Stimulated activated CD8-positive, alpha-beta memory T cell treated with anti-CD3 and anti-CD28 coated beads, Interleukin-15, amount 100 ng/mL, for 48 hours (primary cell): ENCODE data around the gene FMN2.
"Not testable (repeated sequence)": the region's sequence is repeated elsewhere in the genome, so short reads cannot be mapped to it uniquely, and the experiment has no call there.

ENCODE experiments used
- DNase-seq, 2 donors: peaks; one replicate each; pipeline ENCODE4 v3.0.0-alpha.2; 2020; ENCODE audit warnings: low read depth in 2 of 2

The FMN2 gene

GRCh38 chr1:240362826-240363225 is 271.1 kb downstream of the FMN2 start:
- no peak for DNase-seq

DNA sequence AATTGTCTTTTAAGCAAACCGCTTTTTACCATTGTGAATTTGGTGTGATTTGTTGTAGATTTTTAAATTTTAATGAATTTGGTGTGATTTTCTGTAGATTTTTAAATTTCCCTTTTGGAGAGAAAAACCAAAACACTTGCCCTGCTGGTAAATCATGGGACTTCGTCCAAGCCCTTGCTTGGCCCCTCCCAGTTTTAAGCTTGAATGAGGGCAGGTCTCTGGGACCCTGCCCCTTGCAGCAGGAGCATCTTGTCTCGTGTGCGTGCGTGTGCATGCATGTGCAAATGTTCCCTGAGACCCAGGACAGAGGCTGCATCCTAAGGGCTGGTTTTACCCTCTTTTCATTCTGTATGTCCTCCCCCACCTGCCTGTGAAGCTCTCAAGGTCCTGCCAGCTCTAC is 271.6 kb downstream of the FMN2 start:
- DNase-seq = no peak

GRCh38 chr1:240363914-240364313 is 272.2 kb downstream of the FMN2 start:
- no peak for DNase-seq

- DNase-seq = no peak
These were observed 275.0 kb downstream of the FMN2 start for GRCh38 chr1:240366636-240367035.

GRCh38 chr1:240385551-240385950 is 293.9 kb downstream of the FMN2 start:
- DNase-seq = no peak

DNA sequence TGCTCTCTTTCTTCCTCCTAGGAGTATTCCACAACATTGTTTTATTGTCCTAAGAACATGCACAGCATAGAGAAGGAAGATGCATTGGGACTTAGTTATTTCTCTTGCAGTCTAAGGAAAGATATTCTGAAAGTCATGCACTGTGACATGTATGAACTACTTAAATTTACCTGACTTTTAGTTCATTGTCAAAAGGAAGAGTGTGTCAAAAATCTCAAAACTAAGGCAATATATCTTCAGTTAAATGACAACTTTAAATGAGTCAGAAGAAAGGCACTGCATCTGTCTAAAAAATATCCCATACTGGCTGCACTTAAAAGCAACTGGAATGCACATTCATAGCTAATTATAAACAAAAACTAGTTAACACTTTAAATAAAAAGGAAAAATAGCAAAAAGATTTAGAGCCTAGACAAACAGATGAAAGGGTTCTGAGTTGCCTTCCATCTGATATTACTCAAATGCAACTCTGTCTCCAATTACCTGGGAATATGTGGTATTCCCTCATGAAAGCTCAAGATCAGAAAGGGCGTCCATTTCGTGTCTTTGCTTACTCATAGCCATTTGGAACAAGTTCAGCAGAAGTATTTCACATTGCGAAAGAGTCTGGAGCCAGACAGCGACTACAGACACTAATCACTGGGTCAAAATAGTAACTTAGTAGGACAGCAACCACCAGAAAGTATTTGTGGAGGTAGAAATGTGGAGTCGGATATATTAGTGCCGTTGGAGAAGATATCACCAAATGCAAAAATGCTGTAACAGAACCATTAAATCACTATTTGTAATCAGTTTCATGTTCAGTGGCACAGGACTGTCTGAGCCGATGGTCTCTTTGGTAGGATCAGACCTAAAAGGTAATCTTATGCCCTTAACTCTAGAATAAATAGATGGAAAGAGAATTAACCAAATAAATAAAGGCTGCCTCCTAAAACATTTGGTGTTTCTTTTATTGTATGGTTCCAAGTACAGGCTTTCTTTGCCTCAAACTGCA is 294.6 kb downstream of the FMN2 start:
- no peak for DNase-seq

DNA sequence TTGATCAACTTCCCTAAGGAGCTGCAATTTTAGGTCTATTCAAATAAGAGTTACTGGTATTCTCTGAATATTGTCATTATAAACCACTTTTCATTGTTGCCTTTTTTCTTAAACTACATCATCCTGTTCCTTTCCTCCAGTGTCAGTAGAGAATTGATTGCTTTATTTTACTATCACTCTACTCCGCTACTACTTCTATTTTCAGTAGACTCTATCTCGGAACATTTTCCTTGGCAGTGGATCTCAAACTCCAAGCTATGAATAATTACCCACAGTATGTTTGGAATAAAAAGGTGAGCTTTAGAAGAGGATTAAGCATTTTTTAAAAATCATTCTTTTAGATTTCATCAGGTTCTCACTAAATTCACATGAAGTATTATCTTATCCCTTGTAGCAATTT is 295.4 kb downstream of the FMN2 start:
- DNase-seq = no peak

DNA sequence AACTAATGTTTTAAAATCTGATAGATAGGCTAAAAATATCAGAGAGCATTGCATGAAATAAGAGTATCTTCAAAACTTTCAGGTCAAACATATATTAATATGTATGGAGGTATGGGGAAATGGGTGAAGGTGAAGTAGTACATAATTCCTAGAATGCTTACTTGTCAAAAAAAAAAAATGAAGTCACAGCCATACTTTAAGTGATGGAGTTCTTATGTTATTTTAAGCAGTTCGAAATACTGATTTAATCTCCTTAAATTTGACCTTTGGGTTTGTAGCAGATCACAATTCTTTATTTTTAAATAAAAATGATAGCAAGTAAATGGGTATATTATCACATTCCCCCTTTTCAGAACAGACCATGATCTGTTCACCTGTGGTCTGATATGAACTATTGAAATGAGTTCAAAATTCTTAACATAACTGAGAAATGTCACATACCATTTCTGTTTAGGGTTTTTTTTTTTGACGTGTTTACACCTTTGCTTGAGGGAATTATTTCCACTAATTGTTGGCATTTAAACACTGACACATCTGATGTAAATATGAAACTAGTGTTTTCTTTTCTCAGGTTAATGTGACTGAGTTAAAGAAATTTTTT is 300.1 kb downstream of the FMN2 start:
- DNase-seq = no peak

- DNase-seq = no peak
These were observed 302.7 kb downstream of the FMN2 start for GRCh38 chr1:240394353-240394752.

DNA sequence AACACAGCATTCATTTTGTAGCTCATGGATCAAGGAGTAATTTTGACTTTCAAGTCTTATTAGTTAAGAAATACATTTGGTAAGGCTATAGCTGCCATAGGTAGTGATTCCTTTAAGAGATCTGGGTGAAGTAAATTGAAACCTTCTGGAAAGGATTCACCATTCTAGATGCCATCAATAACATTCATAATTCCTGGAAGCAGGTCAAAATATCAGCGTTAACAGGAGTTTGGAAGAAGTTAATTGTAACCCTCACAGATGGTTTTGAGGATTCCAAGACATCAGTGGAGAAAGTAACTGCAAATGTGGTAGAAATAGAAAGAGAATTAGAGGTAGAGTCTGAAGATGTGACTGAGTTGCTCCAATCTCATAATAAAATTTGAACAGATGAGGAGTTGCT is 303.7 kb downstream of the FMN2 start:
- DNase-seq = no peak

GRCh38 chr1:240399381-240399780 is 307.7 kb downstream of the FMN2 start:
- no peak for DNase-seq

- DNase-seq = no peak
These were observed 310.0 kb downstream of the FMN2 start for GRCh38 chr1:240401731-240402130.

GRCh38 chr1:240402326-240402725 is 310.6 kb downstream of the FMN2 start:
- DNase-seq = no peak

DNA sequence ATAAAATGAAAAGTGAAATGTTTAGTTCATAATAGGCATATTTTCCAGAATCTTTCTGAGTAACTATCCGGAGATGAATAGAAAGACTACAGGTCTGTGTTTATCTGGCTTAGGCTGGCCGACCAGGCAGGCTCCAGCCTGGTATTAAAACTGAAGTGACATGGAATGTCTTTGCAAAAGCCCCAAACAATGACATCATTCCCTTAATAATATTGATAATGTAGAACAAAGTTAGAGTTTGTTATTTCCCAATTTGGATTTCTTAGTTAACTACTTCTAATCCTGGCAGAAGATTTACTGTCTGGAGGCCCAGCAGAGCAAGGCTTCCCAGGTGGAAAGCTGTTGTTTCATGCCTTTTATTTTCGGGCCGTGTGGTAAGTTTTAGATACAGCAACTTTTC is 312.6 kb downstream of the FMN2 start:
- no peak for DNase-seq

DNA sequence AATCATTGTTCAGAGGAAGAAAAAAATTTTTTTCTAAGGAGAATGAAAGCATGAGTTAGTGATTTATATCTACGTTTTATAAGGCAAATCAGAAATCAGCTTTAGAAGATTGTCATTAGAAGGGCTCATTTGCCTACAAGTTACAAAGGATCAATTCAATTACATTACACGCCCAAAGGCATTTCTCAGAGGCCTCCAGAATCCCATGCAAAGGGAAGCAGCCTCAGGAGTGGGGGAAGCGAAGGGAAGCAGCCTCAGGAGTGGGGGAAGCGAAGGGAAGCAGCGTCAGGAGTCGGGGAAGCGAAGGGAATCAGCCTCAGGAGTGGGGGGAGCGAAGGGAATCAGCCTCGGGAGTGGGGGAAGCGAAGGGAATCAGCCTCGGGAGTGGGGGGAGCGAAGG is 314.1 kb downstream of the FMN2 start:
- no peak for DNase-seq

DNA sequence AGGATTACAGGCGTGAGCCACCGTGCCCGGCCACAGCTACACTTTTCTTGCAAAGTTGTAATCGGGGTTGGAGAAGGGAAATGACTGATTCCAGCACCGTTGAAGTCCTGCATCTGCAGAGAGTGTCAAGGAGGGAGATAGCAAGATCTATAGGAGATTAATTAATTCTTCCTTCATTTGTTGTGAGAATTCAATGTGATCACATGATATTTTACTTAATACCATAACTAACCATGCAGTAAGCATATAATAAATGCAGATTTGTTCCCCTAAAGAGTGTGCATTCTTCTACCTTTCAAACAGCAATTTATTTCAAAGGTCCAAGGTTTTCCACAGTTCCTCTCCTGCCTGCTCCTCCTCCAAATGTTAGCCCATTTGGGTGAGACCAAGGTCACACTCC is 315.7 kb downstream of the FMN2 start:
- DNase-seq = no peak

DNA sequence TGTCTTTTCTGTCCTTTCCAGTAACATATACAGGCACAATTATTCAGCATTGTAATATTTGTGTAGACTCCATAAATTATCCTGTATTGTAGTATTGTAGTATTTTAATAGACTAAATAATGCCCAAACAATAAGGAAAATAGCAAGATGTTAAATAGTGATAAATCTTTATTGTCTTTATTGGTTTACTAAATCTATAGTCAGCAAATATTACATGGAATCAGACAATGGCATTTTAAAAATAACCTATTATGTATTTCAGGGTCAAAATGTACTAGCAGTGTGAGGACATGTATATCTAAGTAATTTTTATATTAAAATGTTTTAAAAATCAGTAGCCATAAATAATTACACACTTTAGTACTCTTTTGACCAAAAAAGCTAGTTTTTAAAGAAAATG is 317.9 kb downstream of the FMN2 start:
- no peak for DNase-seq

- no peak for DNase-seq
These were observed 322.0 kb downstream of the FMN2 start for GRCh38 chr1:240413732-240414131.

DNA sequence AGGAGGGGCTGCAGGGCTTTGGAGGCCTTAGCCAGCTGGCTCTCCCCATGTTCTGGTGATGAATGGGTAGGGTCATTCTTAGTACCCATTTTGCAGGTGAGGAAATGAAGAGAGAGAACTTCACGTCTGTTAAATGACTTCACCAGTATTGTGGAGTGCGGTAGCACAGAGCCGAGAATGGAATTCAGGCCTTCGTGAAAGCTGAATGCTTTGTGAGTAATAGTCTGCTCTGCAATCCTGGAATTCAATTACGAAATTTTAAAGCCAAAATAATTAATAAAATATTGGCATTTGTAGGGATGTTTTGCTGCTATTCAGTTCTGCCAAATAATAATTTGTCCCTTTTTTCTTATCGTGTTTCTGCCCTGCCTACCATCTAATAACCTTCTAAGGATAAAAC is 322.6 kb downstream of the FMN2 start:
- no peak for DNase-seq

DNA sequence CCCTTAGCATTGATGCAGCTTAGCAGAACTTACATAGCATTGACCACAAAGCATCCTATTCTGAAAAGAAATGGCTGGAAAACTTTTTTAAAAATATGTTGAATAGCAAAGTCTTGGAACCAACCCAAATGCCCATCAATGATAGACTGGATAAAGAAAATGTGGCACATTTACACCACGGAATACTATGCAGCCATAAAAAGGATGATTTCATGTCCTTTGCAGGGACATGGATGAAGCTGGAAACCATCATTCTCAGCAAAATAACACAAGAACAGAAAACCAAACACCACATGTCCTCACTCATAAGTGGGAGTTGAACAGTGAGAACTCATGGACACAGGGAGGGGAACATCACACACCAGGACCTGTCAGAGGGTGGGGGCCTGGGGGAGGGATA is 323.3 kb downstream of the FMN2 start:
- not testable (repeated sequence) for DNase-seq

DNA sequence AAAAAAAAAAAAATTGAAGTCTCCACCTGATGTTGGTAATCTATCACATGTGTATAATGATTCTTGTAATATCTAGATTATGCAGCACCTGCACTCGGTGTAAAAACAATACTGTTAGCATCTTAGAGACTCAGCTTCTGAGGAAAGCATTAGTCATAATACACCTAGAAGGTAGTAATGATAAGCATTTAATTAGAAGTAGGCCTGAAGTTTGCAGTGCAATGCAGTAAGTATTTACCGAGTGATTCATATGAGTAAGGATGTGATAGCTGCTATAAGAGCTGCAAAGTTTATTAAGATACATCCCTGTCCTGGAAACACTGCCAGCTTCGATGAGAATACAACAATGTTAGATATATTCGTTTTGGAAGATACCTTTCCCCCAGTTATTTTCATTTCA is 323.8 kb downstream of the FMN2 start:
- no peak for DNase-seq

DNA sequence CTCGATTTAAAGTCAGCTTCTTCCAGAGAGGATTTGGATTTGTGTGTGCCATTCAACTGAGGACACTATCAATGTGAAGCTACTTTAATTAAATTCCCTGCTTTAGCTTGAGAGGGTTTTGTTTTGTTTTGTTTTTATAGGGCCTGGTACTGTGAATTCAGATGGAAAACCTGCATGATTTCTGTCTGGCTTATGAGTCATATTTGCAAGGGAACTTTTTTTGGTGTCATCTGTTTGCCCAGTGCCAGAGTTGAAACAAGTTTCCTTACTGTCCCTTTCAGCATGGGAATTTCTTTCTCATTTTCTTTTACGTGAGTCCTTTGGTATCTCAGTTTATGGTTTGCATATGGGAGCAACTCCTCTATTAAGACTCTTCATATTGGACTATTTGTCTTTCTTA is 325.6 kb downstream of the FMN2 start:
- no peak for DNase-seq

GRCh38 chr1:240420766-240421165 is 329.1 kb downstream of the FMN2 start:
- DNase-seq = no peak
